Loucy (cell line): ENCODE data around the gene FKBP3.

ENCODE experiments used
- H2AFZ ChIP-seq: fragments of 200-600 bp; sonication (generic); 2 replicates; pipeline ENCODE4 v1.6.0; 2016; ENCODE audit warnings: antibody characterized with exemption, mild to moderate bottlenecking, low read length, moderate library complexity
- H3F3A ChIP-seq: fragments of 200-600 bp; 2 replicates; pipeline ENCODE4 v1.6.0; 2016; ENCODE audit warnings: antibody characterized with exemption, low read depth, mild to moderate bottlenecking
- H3K27me3 ChIP-seq: fragments of 200-600 bp; sonication (generic); 2 replicates; pipeline ENCODE4 v1.6.1; 2014; ENCODE audit warnings: low read length, mild to moderate bottlenecking; ENCODE audit not compliant: insufficient read depth, poor library complexity, severe bottlenecking
- H3K36me3 ChIP-seq: fragments of 200-600 bp; sonication (generic); 2 replicates; pipeline ENCODE4 v1.6.1; 2016; ENCODE audit warnings: low read length; ENCODE audit not compliant: insufficient read depth
- H3K4me1 ChIP-seq: fragments of 200-600 bp; sonication (generic); 2 replicates; pipeline ENCODE4 v1.5.1; 2014; ENCODE audit warnings: low read length, mild to moderate bottlenecking; ENCODE audit not compliant: insufficient read depth, poor library complexity, severe bottlenecking
- H3K4me2 ChIP-seq: fragments of 200-600 bp; sonication (generic); 2 replicates; pipeline ENCODE4 v1.6.0; 2014; ENCODE audit warnings: antibody characterized with exemption, low read length, low read depth, mild to moderate bottlenecking; ENCODE audit not compliant: poor library complexity, severe bottlenecking
- H3K4me3 ChIP-seq: fragments of 200-600 bp; sonication (generic); 2 replicates; pipeline ENCODE4 v1.5.1; 2014; ENCODE audit warnings: low read length, mild to moderate bottlenecking, mixed read lengths; ENCODE audit not compliant: poor library complexity, severe bottlenecking
- H3K79me2 ChIP-seq: fragments of 200-600 bp; sonication (generic); 2 replicates; pipeline ENCODE4 v1.6.1; 2014; ENCODE audit warnings: low read length; ENCODE audit not compliant: insufficient read depth
- H3K9ac ChIP-seq: fragments of 200-600 bp; sonication (generic); 2 replicates; pipeline ENCODE4 v1.6.0; 2014; ENCODE audit warnings: mild to moderate bottlenecking, low read depth, low read length, moderate library complexity; ENCODE audit not compliant: poor library complexity, severe bottlenecking
- H3K9me2 ChIP-seq: fragments of 200-600 bp; sonication (generic); replicated peaks from 2 replicates; pipeline ENCODE4 v1.6.1; 2016; ENCODE audit warnings: low read depth, low read length, mixed read lengths
- H3K9me3 ChIP-seq: fragments of 200-600 bp; sonication (generic); 2 replicates; pipeline ENCODE4 v1.6.1; 2014; ENCODE audit warnings: mild to moderate bottlenecking, antibody characterized with exemption, low read length, low read depth; ENCODE audit not compliant: insufficient read depth
- H4K20me1 ChIP-seq: fragments of 200-600 bp; sonication (generic); 2 replicates; pipeline ENCODE4 v1.6.0; 2014; ENCODE audit warnings: antibody characterized with exemption, low read length, mild to moderate bottlenecking; ENCODE audit not compliant: insufficient read depth, poor library complexity, severe bottlenecking
- CTCF ChIP-seq: fragments of 200-600 bp; sonication (generic); conservative IDR thresholded peaks from 2 replicates; pipeline ENCODE4 v1.5.1; 2014; ENCODE audit warnings: mild to moderate bottlenecking, antibody characterized with exemption, low read length
- EZH2phosphoT487 ChIP-seq: fragments of 200-600 bp; IDR thresholded peaks from 2 replicates; pipeline ENCODE4 v1.6.1; 2018; ENCODE audit warnings: antibody characterized with exemption, mild to moderate bottlenecking, moderate library complexity, borderline replicate concordance

The FKBP3 gene

GRCh38 chr14:45096218-45096617 lies 38.1 kb downstream of the FKBP3 start:
- H3K9ac ChIP-seq, result no peak overlapping the region
- peaks cover 7% of the 10 kb centered on the region for H3K4me1 ChIP-seq
- TF ChIP-seq CTCF (no peak), EZH2phosphoT487 (no peak)
- H3K4me3 ChIP-seq, result no peak overlapping the region
- no peaks in the 10 kb centered on the region for H3F3A ChIP-seq
- peaks cover 38% of the 10 kb centered on the region for H3K79me2 ChIP-seq
- H3K9me3 ChIP-seq, result no peaks in the 10 kb centered on the region
- peaks cover 51% of the 10 kb centered on the region for H3K36me3 ChIP-seq
- no peak overlapping the region for H3K4me2 ChIP-seq
- no peaks in the 10 kb centered on the region for H3K27me3 ChIP-seq
- no peak overlapping the region for H2AFZ ChIP-seq
- no peaks in the 10 kb centered on the region for H3K9me2 ChIP-seq
- H4K20me1 ChIP-seq, result peaks cover 15% of the 10 kb centered on the region

GRCh38 chr14:45095143-45095542 lies 39.1 kb downstream of the FKBP3 start:
- H3K27me3 ChIP-seq, result no peaks in the 10 kb centered on the region
- H3F3A ChIP-seq, result no peaks in the 10 kb centered on the region
- peaks cover 25% of the 10 kb centered on the region for H4K20me1 ChIP-seq
- H3K9me2 ChIP-seq, result no peaks in the 10 kb centered on the region
- H3K4me2 ChIP-seq, result no peak overlapping the region
- no peaks in the 10 kb centered on the region for H3K9me3 ChIP-seq
- H3K79me2 ChIP-seq, result peaks cover 49% of the 10 kb centered on the region
- no peak overlapping the region for H3K9ac ChIP-seq
- TF ChIP-seq EZH2phosphoT487 (no peak), CTCF (no peak)
- H3K4me3 ChIP-seq, result no peak overlapping the region
- peaks cover 15% of the 10 kb centered on the region for H3K4me1 ChIP-seq
- H3K36me3 ChIP-seq, result peaks cover 41% of the 10 kb centered on the region
- H2AFZ ChIP-seq, result no peak overlapping the region

- peaks cover 58% of the 10 kb centered on the region for H3K79me2 ChIP-seq
Observed at GRCh38 chr14:45094275-45094674, 40.0 kb downstream of the FKBP3 start.

More at GRCh38 chr14:45094275-45094674, 40.0 kb downstream of the FKBP3 start:
- no peaks in the 10 kb centered on the region for H3K9me2 ChIP-seq
- no peak overlapping the region for H3K9ac ChIP-seq
- H4K20me1 ChIP-seq, result peaks cover 34% of the 10 kb centered on the region
- H3K4me1 ChIP-seq, result peaks cover 23% of the 10 kb centered on the region
- H3K36me3 ChIP-seq, result peaks cover 36% of the 10 kb centered on the region
- H3K27me3 ChIP-seq, result no peaks in the 10 kb centered on the region
- H3K4me3 ChIP-seq, result no peak overlapping the region
- no peaks in the 10 kb centered on the region for H3K9me3 ChIP-seq
- no peak for TF ChIP-seq CTCF
- TF ChIP-seq EZH2phosphoT487, result no peak
- no peak overlapping the region for H2AFZ ChIP-seq
- H3F3A ChIP-seq, result no peaks in the 10 kb centered on the region
- no peak overlapping the region for H3K4me2 ChIP-seq
